Ovary (tissue), 9 donors: ENCODE results near the gene TIMP2. TPM values are rescaled to one million over a fixed set of nuclear protein-coding genes. Genes with fewer than 3 reads are reported as not detected.

ENCODE experiments used
- DNase-seq, 5 donors: peaks; one replicate each; pipeline ENCODE4 v3.0.0-alpha.2; 2019 to 2020
- H3K27ac ChIP-seq, 2 donors: fragments of 200-600 bp; one replicate each; pipeline versions ENCODE4 v1.5.1 to v1.8.0; 2019 to 2022
- H3K27me3 ChIP-seq: fragments of 200-600 bp; one replicate; pipeline ENCODE4 v1.8.0; 2022
- H3K36me3 ChIP-seq: fragments of 200-600 bp; sonication (generic); one replicate; pipeline ENCODE4 v1.5.1; 2019
- H3K4me1 ChIP-seq: one replicate; pipeline ENCODE4 v1.8.1; 2013; ENCODE audit warnings: mild to moderate bottlenecking, moderate library complexity; ENCODE audit not compliant: insufficient read depth
- H3K4me3 ChIP-seq: fragments of 200-600 bp; sonication (generic); one replicate; pipeline ENCODE4 v1.5.1; 2017
- H3K9me3 ChIP-seq, 2 donors: fragments of 200-600 bp in 1 of 2; sonication (generic) in 1 of 2; one replicate each; pipeline versions ENCODE4 v1.5.1 to v1.8.1; 2013 to 2019; ENCODE audit warnings: mild to moderate bottlenecking in 1 of 2, moderate library complexity in 1 of 2
- EP300 ChIP-seq: sonication (generic); formaldehyde crosslinking; IDR thresholded peaks from one replicate; pipeline ENCODE4 v1.6.1; 2017; ENCODE audit warnings: antibody characterized with exemption
- POLR2A ChIP-seq: fragments of 450-650 bp; IDR thresholded peaks from one replicate; pipeline ENCODE4 v1.6.1; 2017; ENCODE audit warnings: antibody characterized with exemption, mild to moderate bottlenecking, moderate library complexity
- WGBS, 3 donors: extraction: QIAGEN DNeasy Blood & Tissue Kit in 1 of 3; methylation state at CpG; one replicate each; pipeline versions ENCODE4 v1.1.5 to v1.1.7; 2013 to 2017; 5-methylcytosine and 5-hydroxymethylcytosine counted together
- intact Hi-C, 4 donors: fragments of 100-400 bp; cut with DNase I; formaldehyde crosslinking; loops; one replicate each; pipeline versions ENCODE4 v1.11.0 to v1.15.1; 2022 to 2023
- polyA plus RNA-seq, 2 donors: library from polyadenylated mRNA; stranded (reverse); fragments of 200-250 nt in 1 of 2; fragments of 350-450 nt in 1 of 2; fragmentation: Illumina TruSeq in 1 of 2; extraction: RNeasy Lipid Tissue Mini Kit (QIAGEN cat#74804) in 1 of 2; gene quantifications; one replicate each; pipeline ENCODE4 v1.2.3, GENCODE V29; 2013 to 2014
- total RNA-seq, 7 donors: library from RNA; depleted of rRNA in 2 of 7; stranded (reverse); fragments of >200 nt in 2 of 7; fragmentation: NEBNext Ultra II Directional in 3 of 7; extraction: Animal tissue kit (Norgen Biotek cat#: 25700) in 3 of 7; gene quantifications; one replicate each; pipeline versions ENCODE4 v1.1.0 to v1.2.4, GENCODE V29; 2016 to 2023
- TF ChIP-seq, protein P1 (sequence below), 3 donors: fragments of 450-650 bp in 2 of 3; fragments of 200-600 bp in 1 of 3; IDR thresholded peaks; one replicate each; pipeline versions ENCODE4 v1.5.1 to v1.8.0; 2016 to 2022; ENCODE audit warnings: antibody characterized with exemption in 3 of 3, mild to moderate bottlenecking in 1 of 3
- donor health status: DM: no; HTN: no; CAD: no; lungs with moderate emphysema.
- donor health status: DM: no; HTN: no; CAD: no.
- donor health status: Bipolar disorder and iron deficiency.
- donor health status: DM: yes; HTN: yes; CAD: no.
- donor health status: DM: no; HTN: no; CAD: no.
- donor health status: DM: yes; HTN: yes; CAD: no.

Gene TIMP2
- total and polyA plus RNA-seq, 9 donors: 221 to 1,422 (median 693) TPM

DNA sequence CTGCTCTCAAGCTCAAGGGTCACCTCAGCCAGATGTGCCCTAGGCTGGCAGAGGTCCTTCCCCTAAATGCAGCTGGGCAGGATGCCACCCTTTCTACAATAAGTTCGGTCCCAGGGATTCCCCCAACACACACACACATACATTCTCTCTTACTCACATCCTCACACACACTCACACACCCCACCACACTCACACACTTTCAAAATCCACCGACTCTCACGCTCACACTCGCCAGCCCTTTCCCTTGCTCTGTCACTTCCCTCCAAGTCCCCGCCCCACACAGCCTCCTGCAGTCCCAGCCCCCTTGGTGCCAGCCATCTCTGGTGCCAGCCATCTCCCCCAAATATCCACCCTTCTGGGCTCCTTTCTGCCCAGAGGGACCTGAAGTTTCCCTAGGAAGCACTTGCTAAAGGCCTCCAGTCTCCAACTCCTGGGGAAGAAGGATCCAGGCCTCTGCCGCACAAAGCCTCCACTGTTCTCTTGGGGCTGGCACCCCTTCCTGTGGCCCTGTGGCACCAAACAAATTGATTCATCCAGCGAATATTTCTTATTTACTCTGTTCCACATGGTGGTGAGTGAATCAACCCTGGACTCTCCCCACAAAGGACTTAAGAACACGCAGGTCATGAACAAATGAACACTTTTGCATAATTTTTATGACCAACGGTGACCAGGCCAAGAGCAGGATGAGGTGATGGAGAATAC, 80.7 kb downstream of the TIMP2 start:
- intact Hi-C loops: no loop called here
- DNase-seq: no peak
- H3K36me3 ChIP-seq: no peaks in the 10 kb centered on the region
- H3K27me3 ChIP-seq: no peaks in the 10 kb centered on the region
- no peak overlapping the region for H3K27ac ChIP-seq
- no peak overlapping the region for H3K4me3 ChIP-seq
- WGBS, 3 donors: 77 to 84% (median 80%) methylated on average over 9 of the region's 9 CpGs
- H3K9me3 ChIP-seq: no peaks in the 10 kb centered on the region
- H3K4me1 ChIP-seq: no peaks in the 10 kb centered on the region
- TF ChIP-seq, protein P1, sequence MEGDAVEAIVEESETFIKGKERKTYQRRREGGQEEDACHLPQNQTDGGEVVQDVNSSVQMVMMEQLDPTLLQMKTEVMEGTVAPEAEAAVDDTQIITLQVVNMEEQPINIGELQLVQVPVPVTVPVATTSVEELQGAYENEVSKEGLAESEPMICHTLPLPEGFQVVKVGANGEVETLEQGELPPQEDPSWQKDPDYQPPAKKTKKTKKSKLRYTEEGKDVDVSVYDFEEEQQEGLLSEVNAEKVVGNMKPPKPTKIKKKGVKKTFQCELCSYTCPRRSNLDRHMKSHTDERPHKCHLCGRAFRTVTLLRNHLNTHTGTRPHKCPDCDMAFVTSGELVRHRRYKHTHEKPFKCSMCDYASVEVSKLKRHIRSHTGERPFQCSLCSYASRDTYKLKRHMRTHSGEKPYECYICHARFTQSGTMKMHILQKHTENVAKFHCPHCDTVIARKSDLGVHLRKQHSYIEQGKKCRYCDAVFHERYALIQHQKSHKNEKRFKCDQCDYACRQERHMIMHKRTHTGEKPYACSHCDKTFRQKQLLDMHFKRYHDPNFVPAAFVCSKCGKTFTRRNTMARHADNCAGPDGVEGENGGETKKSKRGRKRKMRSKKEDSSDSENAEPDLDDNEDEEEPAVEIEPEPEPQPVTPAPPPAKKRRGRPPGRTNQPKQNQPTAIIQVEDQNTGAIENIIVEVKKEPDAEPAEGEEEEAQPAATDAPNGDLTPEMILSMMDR (IDR thresholded peaks at IDR 0.05): no peak
- TF ChIP-seq POLR2A (no peak), EP300 (no peak)

DNA sequence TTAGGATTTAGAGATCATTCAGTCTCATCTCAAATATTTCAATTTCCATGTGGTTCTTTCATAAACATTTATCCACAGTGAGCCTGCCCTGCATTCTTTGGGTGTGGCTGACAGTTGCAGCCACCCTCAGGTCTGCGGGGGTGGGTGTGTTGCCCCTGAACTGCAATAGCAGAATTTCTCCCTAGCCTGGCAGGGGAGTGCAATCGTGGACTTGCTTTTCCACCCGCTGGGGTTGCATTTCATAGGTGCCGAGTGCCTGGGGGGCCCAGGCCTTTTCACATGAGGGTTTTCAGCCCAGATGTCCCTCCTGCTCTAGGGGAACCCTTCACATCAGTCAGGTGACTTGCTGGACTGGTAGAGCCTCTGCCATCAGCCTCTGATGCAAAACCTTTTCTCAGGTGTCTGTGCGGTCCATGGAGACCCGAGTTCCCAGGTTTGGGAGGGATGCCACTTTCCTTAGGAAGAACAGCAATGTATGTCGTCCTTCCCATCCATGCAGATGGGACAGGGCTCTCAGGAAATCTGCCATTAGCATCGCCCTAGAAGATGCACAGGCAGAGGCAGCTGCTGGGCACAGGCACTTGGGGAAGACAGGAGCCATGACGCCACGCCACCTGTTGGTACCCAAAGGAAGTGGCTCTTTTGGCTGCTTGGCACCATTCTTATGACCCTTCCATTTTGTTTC, 82.2 kb downstream of the TIMP2 start:
- H3K27ac ChIP-seq: no peak overlapping the region
- H3K9me3 ChIP-seq: no peaks in the 10 kb centered on the region

GRCh38 chr17:78840780-78841611, 84.2 kb downstream of the TIMP2 start, which contains the start of gene USP36:
USP36 (minus strand) TSS chr17:78840814; CDS start chr17:78836363, 4,451 bp downstream.
- Histone ChIP-seq H3K27me3 (no peaks in the 10 kb centered on the region), H3K4me3 (peak within 1 kb of the TSS; percentile 92), H3K36me3 (no peaks in the 10 kb centered on the region), H3K27ac (peak within 1 kb of the TSS; percentile 96 to 97), H3K4me1 (peaks cover 6% of the 10 kb centered on the region), H3K9me3 (no peaks in the 10 kb centered on the region)
- TF ChIP-seq EP300 (peak; percentile 97), POLR2A (peak; percentile 98)
- TF ChIP-seq, protein P1 (IDR thresholded peaks at IDR 0.05): peak in 2 of 3 donors; percentile 18 to 34
- 0% methylated on average over 68 to 74 of the region's 74 CpGs for WGBS, 3 donors
- intact Hi-C loops: no loop called here
- DNase-seq: peak; percentile 100

More for the DNA sequence above, 82.2 kb downstream of the TIMP2 start:
- Histone ChIP-seq H3K4me1 (peaks cover 6% of the 10 kb centered on the region), H3K4me3 (no peak overlapping the region), H3K27me3 (no peaks in the 10 kb centered on the region), H3K36me3 (no peaks in the 10 kb centered on the region)
- 55 to 60% (median 58%) methylated on average over 10 of the region's 10 CpGs for WGBS, 3 donors
- intact Hi-C loops: no loop called here
- no peak for DNase-seq
- TF ChIP-seq EP300 (no peak), POLR2A (no peak)
- TF ChIP-seq, protein P1 (IDR thresholded peaks at IDR 0.05): peak in 1 of 3 donors; percentile 29

GRCh38 chr17:78840530-78840779, 84.7 kb downstream of the TIMP2 start:
- H3K27me3 ChIP-seq: no peaks in the 10 kb centered on the region
- no peaks in the 10 kb centered on the region for H3K36me3 ChIP-seq
- H3K4me3 ChIP-seq: peak overlapping the region; percentile 76
- WGBS, 3 donors: 0 to 2% (median 0%) methylated on average over 9 to 35 of the region's 35 CpGs
- TF ChIP-seq POLR2A (no peak), EP300 (no peak)
- TF ChIP-seq, protein P1 (IDR thresholded peaks at IDR 0.05): no peak
- peak overlapping the region; percentile 96 to 97 for H3K27ac ChIP-seq
- intact Hi-C loops: no loop called here
- DNase-seq: no peak
- no peaks in the 10 kb centered on the region for H3K9me3 ChIP-seq
- peaks cover 6% of the 10 kb centered on the region for H3K4me1 ChIP-seq
